Dermis microvascular lymphatic vessel endothelial cell (primary cell): Measurements from ENCODE around the gene NPAS3. TPM values are rescaled to one million over a fixed set of nuclear protein-coding genes. Genes with fewer than 3 reads are reported as not detected.

Experiments used
- DNase-seq, 2 donors: peaks; one replicate each; pipeline versions ENCODE4 v3.0.0 to v3.0.0-alpha.2; 2010; ENCODE audit warnings: low read depth in 2 of 2
- total RNA-seq: library from RNA; depleted of rRNA; stranded (reverse); fragments of >200 nt; gene quantifications from 2 replicates; pipeline ENCODE4 v1.2.1, GENCODE V29; 2014

Gene NPAS3
- total RNA-seq, 1 donor from 2014 or later, result 0.13 TPM

GRCh38 chr14:33661101-33661500 is 722.4 kb downstream of the NPAS3 start:
- DNase-seq, result no peak

- no peak for DNase-seq
Observed at GRCh38 chr14:33668066-33668465, 729.4 kb downstream of the NPAS3 start.

GRCh38 chr14:33669111-33669510 is 730.4 kb downstream of the NPAS3 start:
- no peak for DNase-seq

GRCh38 chr14:33670235-33670634 is 731.6 kb downstream of the NPAS3 start:
- DNase-seq, result no peak

- DNase-seq, result no peak
Observed at GRCh38 chr14:33671556-33671955, 732.9 kb downstream of the NPAS3 start.

- no peak for DNase-seq
Observed at GRCh38 chr14:33674927-33675326, 736.2 kb downstream of the NPAS3 start.

GRCh38 chr14:33675415-33676130 is 736.9 kb downstream of the NPAS3 start:
- no peak for DNase-seq

GRCh38 chr14:33676135-33676566 is 737.5 kb downstream of the NPAS3 start:
- DNase-seq, result peak in 1 of 2 donors; percentile 15

- no peak for DNase-seq
Observed at GRCh38 chr14:33676891-33677290, 738.2 kb downstream of the NPAS3 start.

- no peak for DNase-seq
Observed at GRCh38 chr14:33678005-33678404, 739.3 kb downstream of the NPAS3 start.

- no peak for DNase-seq
Observed at GRCh38 chr14:33679025-33679424, 740.3 kb downstream of the NPAS3 start.

GRCh38 chr14:33679461-33680225 is 741.0 kb downstream of the NPAS3 start:
- peak; percentile 21 to 82 for DNase-seq

GRCh38 chr14:33680873-33681272 is 742.2 kb downstream of the NPAS3 start:
- no peak for DNase-seq

GRCh38 chr14:33682760-33683159 is 744.1 kb downstream of the NPAS3 start:
- DNase-seq, result no peak

GRCh38 chr14:33685026-33685425 is 746.3 kb downstream of the NPAS3 start:
- DNase-seq, result no peak

- no peak for DNase-seq
Observed at GRCh38 chr14:33685698-33686097, 747.0 kb downstream of the NPAS3 start.

GRCh38 chr14:33686218-33686617 is 747.5 kb downstream of the NPAS3 start:
- DNase-seq, result no peak

- DNase-seq, result no peak
Observed at GRCh38 chr14:33686856-33687255, 748.2 kb downstream of the NPAS3 start.

- DNase-seq, result no peak
Observed at GRCh38 chr14:33689680-33690079, 751.0 kb downstream of the NPAS3 start.

GRCh38 chr14:33691907-33692306 is 753.2 kb downstream of the NPAS3 start:
- no peak for DNase-seq

GRCh38 chr14:33692762-33693161 is 754.1 kb downstream of the NPAS3 start:
- DNase-seq, result peak in 1 of 2 donors; percentile 61

- DNase-seq, result no peak
Observed at GRCh38 chr14:33693237-33693636, 754.6 kb downstream of the NPAS3 start.

GRCh38 chr14:33696165-33696564 is 757.5 kb downstream of the NPAS3 start:
- DNase-seq, result no peak
